K562 (cell line): ENCODE results near the gene CCDC73. TPM values are rescaled to one million over a fixed set of nuclear protein-coding genes. Genes with fewer than 3 reads are reported as not detected.

ENCODE experiments used
- ATAC-seq: fragments of 200-7000 bp; cut with Tn5 transposase; 3 replicates; pipeline ENCODE4 v1.9.1; 2020; ENCODE audit warnings: moderate library complexity
- BruUV-seq: library from RNA; stranded (reverse); fragments of 400-500 nt; replicated peaks from 2 replicates; lab custom pipeline; 2021; lab: Mats Ljungman, UMichigan
- CTCF ChIA-PET: fragments of 300-600 bp; formaldehyde crosslinking; extraction: SDS; loops from one replicate; lab custom pipeline; 2021; ENCODE audit warnings: low intra/inter-chr PET ratio; lab: Yijun Ruan, JAX
- POLR2A ChIA-PET: fragments of 300-600, 350-650 bp; sonication (Branson Sonifier 250); formaldehyde crosslinking; extraction: SDS; loops from one replicate; lab custom pipeline; 2021; ENCODE audit warnings: antibody characterized with exemption, inconsistent platforms; lab: Yijun Ruan, JAX
- DNase-seq, 4 experiments: peaks; one replicate each; pipeline versions ENCODE4 v3.0.0 to v3.0.0-alpha.2; 2011 to 2018; ENCODE audit warnings: low spot score in 3 of 4, mixed read lengths in 3 of 4; ENCODE audit errors: extremely low read depth in 1 of 4
- FAIRE-seq: peaks from 2 replicates; lab custom pipeline; 2011; peaks lifted over from hg19 to GRCh38; lab: Jason Lieb, UNC
- H2AFZ ChIP-seq: 2 replicates; pipeline ENCODE4 v1.6.0; 2011; ENCODE audit warnings: low read depth, low read length, control low read depth, inconsistent platforms
- H3K27ac ChIP-seq: fragments of 200-600 bp; 3 replicates; pipeline ENCODE4 v1.8.0; 2011; ENCODE audit warnings: low read depth, mild to moderate bottlenecking, control low read depth, inconsistent platforms, low read length, moderate library complexity, mixed read lengths; ENCODE audit errors: extremely low read depth
- H3K27me3 ChIP-seq, 2 experiments: fragments of 300-600 bp in 1 of 2; 2 replicates in 1 of 2; 3 replicates in 1 of 2; pipeline versions ENCODE4 v1.6.0 to v1.8.0; 2011; ENCODE audit warnings: inconsistent platforms in 2 of 2, low read length in 2 of 2, mild to moderate bottlenecking in 1 of 2, mixed read lengths in 1 of 2, moderate library complexity in 1 of 2; ENCODE audit not compliant: control insufficient read depth in 2 of 2, insufficient read depth in 2 of 2
- H3K36me3 ChIP-seq: fragments of 300-600 bp; 3 replicates; pipeline ENCODE4 v1.8.0; 2011; ENCODE audit warnings: mild to moderate bottlenecking, low read length, inconsistent platforms; ENCODE audit not compliant: control insufficient read depth, insufficient read depth
- H3K4me1 ChIP-seq, 2 experiments: fragments of 200-600 bp in 1 of 2; replicated peaks in 1 of 2; 2 replicates in 1 of 2; 3 replicates in 1 of 2; pipeline versions ENCODE4 v1.5.1 to v1.8.0; 2011; ENCODE audit warnings: inconsistent platforms in 2 of 2, low read length in 2 of 2, mild to moderate bottlenecking in 1 of 2, mixed read lengths in 1 of 2, moderate library complexity in 1 of 2; ENCODE audit not compliant: control insufficient read depth in 2 of 2, insufficient read depth in 2 of 2
- H3K4me2 ChIP-seq: 2 replicates; pipeline ENCODE4 v1.6.1; 2011; ENCODE audit warnings: low read length, control low read depth, inconsistent platforms, mixed read lengths; ENCODE audit not compliant: insufficient read depth
- H3K4me3 ChIP-seq: fragments of 200-600 bp; sonication (generic), shearing (Covaris generic); 2 replicates; pipeline ENCODE4 v1.5.1; 2016; ENCODE audit warnings: control low read depth, inconsistent platforms
- H3K79me2 ChIP-seq: fragments of 200-600 bp; 3 replicates; pipeline ENCODE4 v1.8.0; 2011; ENCODE audit warnings: low read length, inconsistent platforms; ENCODE audit not compliant: control insufficient read depth, insufficient read depth
- H3K9ac ChIP-seq, 2 experiments: 2 replicates each; pipeline versions ENCODE4 v1.6.0 to v1.6.1; 2011; ENCODE audit warnings: low read depth in 2 of 2, low read length in 2 of 2, control low read depth in 1 of 2, inconsistent platforms in 1 of 2, mild to moderate bottlenecking in 1 of 2, mixed read lengths in 1 of 2; ENCODE audit not compliant: insufficient read depth in 1 of 2
- H3K9me1 ChIP-seq: one replicate; pipeline ENCODE4 v1.6.0; 2011; ENCODE audit warnings: inconsistent platforms, mild to moderate bottlenecking, low read length, moderate library complexity; ENCODE audit not compliant: control insufficient read depth, insufficient read depth
- H3K9me3 ChIP-seq: replicated peaks from 2 replicates; pipeline ENCODE4 v1.5.1; 2011; ENCODE audit warnings: low read depth, low read length, inconsistent platforms; ENCODE audit not compliant: control insufficient read depth, insufficient read depth
- H4K20me1 ChIP-seq: replicated peaks from 2 replicates; pipeline ENCODE4 v1.6.1; 2011; ENCODE audit warnings: low read length, inconsistent platforms, mixed read lengths; ENCODE audit not compliant: control insufficient read depth, insufficient read depth
- BACH1 ChIP-seq: fragments of 200-800 bp; sonication (Bioruptor generic); IDR thresholded peaks from 2 replicates; pipeline ENCODE4 v1.6.1; 2016; ENCODE audit warnings: missing genetic modification characterization, missing compliant biosample characterization
- BRD9 ChIP-seq: fragments of 450-650 bp; IDR thresholded peaks from 2 replicates; pipeline ENCODE4 v1.6.1; 2018; ENCODE audit warnings: low read depth; ENCODE audit not compliant: partially characterized antibody
- DPF2 ChIP-seq: fragments of 450-650 bp; IDR thresholded peaks from 2 replicates; pipeline ENCODE4 v1.6.1; 2016
- EHMT2 ChIP-seq: fragments of 450-650 bp; IDR thresholded peaks from 2 replicates; pipeline ENCODE4 v1.6.1; 2018; ENCODE audit warnings: antibody characterized with exemption
- FOSL1 ChIP-seq: fragments of 200-800 bp; sonication (Bioruptor generic); conservative IDR thresholded peaks from 2 replicates; pipeline ENCODE4 v1.6.1; 2016; ENCODE audit warnings: missing genetic modification characterization, missing compliant biosample characterization
- HCFC1 ChIP-seq: IDR thresholded peaks from 2 replicates; pipeline ENCODE4 v1.6.1; 2012; ENCODE audit warnings: low read depth, low read length, improper control_type of control experiment
- JUN ChIP-seq, 2 experiments: sonication (generic) in 1 of 2; formaldehyde crosslinking in 1 of 2; IDR thresholded peaks; 2 replicates each; pipeline versions ENCODE4 v1.6.1 to v1.8.0; 2012 to 2022; ENCODE audit warnings: borderline replicate concordance in 2 of 2, mild to moderate bottlenecking in 2 of 2, improper control_type of control experiment in 1 of 2, low read depth in 1 of 2, low read length in 1 of 2, missing genetic modification reagents in 1 of 2
- LARP7 ChIP-seq: fragments of 450-650 bp; IDR thresholded peaks from 2 replicates; pipeline ENCODE4 v1.6.1; 2016
- MAFG ChIP-seq: fragments of 450-650 bp; conservative IDR thresholded peaks from 2 replicates; pipeline ENCODE4 v1.6.1; 2016; ENCODE audit warnings: missing genetic modification characterization, missing compliant biosample characterization
- MAFK ChIP-seq: IDR thresholded peaks from 2 replicates; pipeline ENCODE4 v1.6.1; 2011; ENCODE audit warnings: low read length, improper control_type of control experiment
- MEF2D ChIP-seq: conservative IDR thresholded peaks from 2 replicates; pipeline ENCODE4 v1.6.1; 2016; ENCODE audit warnings: low read depth, missing genetic modification characterization, missing compliant biosample characterization
- NR4A1 ChIP-seq, 2 experiments: fragments of 250-450 bp in 1 of 2; fragments of 450-650 bp in 1 of 2; sonication (Bioruptor Pico) in 1 of 2; IDR thresholded peaks; 2 replicates each; pipeline versions ENCODE4 v1.4.0 to v1.6.1; 2016 to 2020; ENCODE audit warnings: mild to moderate bottlenecking in 2 of 2, missing compliant biosample characterization in 1 of 2, missing genetic modification characterization in 1 of 2, moderate library complexity in 1 of 2
- SLC30A9 ChIP-seq: fragments of 250-450 bp; sonication (Bioruptor Pico); IDR thresholded peaks from 2 replicates; pipeline ENCODE4 v1.8.0; 2022; ENCODE audit warnings: mild to moderate bottlenecking, moderate library complexity
- SMARCA4 ChIP-seq: fragments of 450-650 bp; IDR thresholded peaks from 2 replicates; pipeline ENCODE4 v1.6.1; 2016
- SMARCA5 ChIP-seq: fragments of 450-650 bp; IDR thresholded peaks from 2 replicates; pipeline ENCODE4 v1.6.1; 2016
- SMARCE1 ChIP-seq: fragments of 450-650 bp; IDR thresholded peaks from 2 replicates; pipeline ENCODE4 v1.7.1; 2016; ENCODE audit warnings: mild to moderate bottlenecking
- SNRNP70 ChIP-seq: fragments of 200-400 bp; formaldehyde crosslinking; optimal IDR thresholded peaks from 2 replicates; pipeline ENCODE3; 2017; ENCODE audit warnings: low read depth, low read length
- SREBF2 ChIP-seq: sonication (generic); formaldehyde crosslinking; IDR thresholded peaks from 2 replicates; pipeline ENCODE4 v1.4.0; 2020; ENCODE audit warnings: mild to moderate bottlenecking, missing genetic modification reagents
- ZNF121 ChIP-seq: sonication (generic); formaldehyde crosslinking; conservative IDR thresholded peaks from 2 replicates; pipeline ENCODE4 v1.8.0; 2022; ENCODE audit warnings: missing genetic modification reagents
- ZNF23 ChIP-seq: fragments of 250-450 bp; sonication (Bioruptor Pico); IDR thresholded peaks from 2 replicates; pipeline ENCODE4 v1.4.0; 2020; ENCODE audit warnings: mild to moderate bottlenecking
- ZNF316 ChIP-seq: fragments of 450-650 bp; IDR thresholded peaks from 2 replicates; pipeline ENCODE4 v1.6.1; 2016
- ZNF644 ChIP-seq: fragments of 200-800 bp; sonication (Bioruptor generic); IDR thresholded peaks from 2 replicates; pipeline ENCODE4 v1.6.1; 2016; ENCODE audit warnings: low read depth, missing genetic modification characterization, missing compliant biosample characterization
- WGBS: fragments of 100-300 bp; shearing (Covaris generic); methylation state at CpG from one replicate; pipeline ENCODE4 v1.1.6; 2016; ENCODE audit warnings: low coverage, mixed read lengths; ENCODE audit not compliant: insufficient coverage; ENCODE audit errors: missing lambda C conversion rate; 5-methylcytosine and 5-hydroxymethylcytosine counted together
- in situ Hi-C: fragments of 300-500 bp; cut with MboI; formaldehyde crosslinking; loops from 4 replicates; pipeline ENCODE4 v1.15.0; 2018; ENCODE audit warnings: inconsistent platforms, mixed read lengths
- intact Hi-C: fragments of 100-400 bp; cut with micrococcal nuclease; formaldehyde crosslinking; loops from 2 replicates; pipeline ENCODE4 v1.14.2; 2022
- polyA plus RNA-seq, 8 experiments: library from polyadenylated mRNA; depleted of rRNA in 4 of 8; stranded (reverse) in 5 of 8; unstranded in 3 of 8; fragments of >200 nt; fragmentation: Nextera tagmentation in 2 of 8; fragmentation: Illumina TruSeq in 1 of 8; extraction: Ambion mirVana in 2 of 8; extraction: Trizol in 1 of 8; gene quantifications; 2 replicates each; pipeline versions ENCODE4 v1.2.1 to v1.2.3, GENCODE V29; 2011 to 2014; ENCODE audit warnings: inconsistent platforms in 1 of 8, missing spikeins in 1 of 8
- total RNA-seq, 7 experiments: library from RNA; depleted of rRNA in 6 of 7; stranded (reverse); fragments of >200 nt in 6 of 7; fragmentation: Illumina TruSeq in 2 of 7; extraction: Trizol in 2 of 7; gene quantifications; 2 replicates each; pipeline versions ENCODE4 v1.2.1 to v1.2.3, GENCODE V29; 2011 to 2021; ENCODE audit warnings: low replicate concordance in 1 of 7
- TF ChIP-seq, protein P1 (sequence below): sonication (generic); formaldehyde crosslinking; IDR thresholded peaks from 2 replicates; pipeline ENCODE4 v1.5.0; 2020; ENCODE audit warnings: missing genetic modification reagents
- TF ChIP-seq, protein P2 (sequence below): IDR thresholded peaks from 2 replicates; pipeline ENCODE4 v1.6.1; 2011; ENCODE audit not compliant: insufficient read length; ENCODE audit errors: extremely low read depth

CCDC73 gene
- total and polyA plus RNA-seq, 9 of the 15 experiments (the other 6 are each of a cell fraction or from before 2014, with no cell fraction given), result 0.20 to 0.21 TPM; not detected in 7

DNA sequence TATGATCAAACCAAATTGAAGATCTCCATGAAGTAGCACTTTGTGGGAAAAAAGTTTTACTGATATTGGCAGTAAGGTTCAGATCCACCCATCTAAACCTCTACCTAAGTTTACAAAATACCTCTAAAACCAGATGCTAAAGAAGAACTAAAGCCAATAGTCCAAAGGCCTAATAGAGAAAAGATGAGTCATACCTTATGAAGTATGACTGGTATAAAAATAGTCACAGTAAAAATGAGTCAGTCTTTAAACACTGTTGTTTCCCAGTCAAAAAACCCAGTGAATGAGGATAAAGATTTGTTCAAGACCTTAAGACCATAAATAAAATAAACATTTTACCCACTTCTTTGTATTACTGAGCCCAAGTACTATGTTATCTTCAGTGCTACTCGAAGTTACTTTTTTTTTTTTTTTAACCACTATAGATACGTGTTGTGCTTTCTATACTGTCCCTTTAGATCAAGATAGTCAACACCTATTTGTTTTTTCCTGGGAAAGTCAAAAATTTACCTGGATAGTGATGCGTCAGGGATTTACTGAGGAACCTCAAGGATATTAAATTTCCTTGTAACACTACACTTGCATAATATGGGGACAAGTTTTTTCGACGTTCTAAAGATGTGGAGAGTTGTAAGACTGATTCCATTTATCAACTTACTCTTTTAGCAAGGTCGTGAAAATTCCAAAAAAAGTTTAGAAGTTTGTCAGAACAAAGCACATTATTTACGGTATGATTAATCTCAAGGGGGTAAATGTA is 87.3 kb downstream of the CCDC73 start:
- ATAC-seq, result 0 out of 3 replicates have a peak, but pooled peaks have one; percentile 37
- Histone ChIP-seq H3K79me2 (no peaks in the 10 kb centered on the region), H3K4me3 (no peak overlapping the region), H3K36me3 (no peaks in the 10 kb centered on the region), H4K20me1 (no peaks in the 10 kb centered on the region), H3K27ac (no peak overlapping the region), H3K9me1 (no peaks in the 10 kb centered on the region), H2AFZ (no peak overlapping the region), H3K9ac (no peak overlapping the region), H3K27me3 (peaks cover 2 to 17% of the 10 kb centered on the region in 2 experiments; a peak in 3 of 5 replicates), H3K4me1 (peaks cover 0 to 4% of the 10 kb centered on the region in 2 experiments; a peak in 2 of 5 replicates), H3K9me3 (no peaks in the 10 kb centered on the region), H3K4me2 (no peak overlapping the region)
- WGBS, result 0% methylated on average over 7 of the region's 7 CpGs
- in situ Hi-C loops, result no loop called here
- ChIA-PET CTCF (no interaction called here), POLR2A (no interaction called here)
- BruUV-seq, result no TSS peak
- DNase-seq, result peak in 1 of 4 experiments; percentile 19
- intact Hi-C loops, result no loop called here
- peak; percentile 60 for FAIRE-seq
- TF ChIP-seq BACH1 (peak; percentile 62), JUN (IDR thresholded peaks at IDR 0.05; ENCODE audit: borderline replicate concordance, low read depth, low read length) (peak; percentile 80), JUN (CRISPR knock-in tag; IDR thresholded peaks at IDR 0.05; ENCODE audit: borderline replicate concordance) (no peak), SMARCA4 (peak; percentile 57; the same call in 1 of the 2 replicates), LARP7 (no peak), SREBF2 (CRISPR knock-in tag) (no peak), BRD9 (no peak), SMARCE1 (peak; percentile 71; the same call in 1 of the 2 replicates), HCFC1 (no peak), FOSL1 (tag) (peak; percentile 89), MAFG (peak; percentile 85), SLC30A9 (CRISPR knock-in tag) (no peak), MAFK (peak; percentile 46; the same call in 1 of the 2 replicates), ZNF644 (tag) (no peak), DPF2 (0 out of 2 replicates have a peak, but pooled peaks have one; percentile 48), ZNF23 (CRISPR knock-in tag) (no peak), ZNF316 (peak; percentile 92), MEF2D (tag) (peak; percentile 64; the same call in 1 of the 2 replicates), ZNF121 (CRISPR knock-in tag) (no peak), SMARCA5 (no peak), SNRNP70 (no peak), NR4A1 (CRISPR knock-in tag; IDR thresholded peaks at IDR 0.05) (no peak), NR4A1 (tag; IDR thresholded peaks at IDR 0.05) (no peak), EHMT2 (0 out of 2 replicates have a peak, but pooled peaks have one; percentile 35)
- TF ChIP-seq, protein P1, sequence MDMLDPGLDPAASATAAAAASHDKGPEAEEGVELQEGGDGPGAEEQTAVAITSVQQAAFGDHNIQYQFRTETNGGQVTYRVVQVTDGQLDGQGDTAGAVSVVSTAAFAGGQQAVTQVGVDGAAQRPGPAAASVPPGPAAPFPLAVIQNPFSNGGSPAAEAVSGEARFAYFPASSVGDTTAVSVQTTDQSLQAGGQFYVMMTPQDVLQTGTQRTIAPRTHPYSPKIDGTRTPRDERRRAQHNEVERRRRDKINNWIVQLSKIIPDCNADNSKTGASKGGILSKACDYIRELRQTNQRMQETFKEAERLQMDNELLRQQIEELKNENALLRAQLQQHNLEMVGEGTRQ (CRISPR knock-in tag), result no peak
- TF ChIP-seq, protein P2, sequence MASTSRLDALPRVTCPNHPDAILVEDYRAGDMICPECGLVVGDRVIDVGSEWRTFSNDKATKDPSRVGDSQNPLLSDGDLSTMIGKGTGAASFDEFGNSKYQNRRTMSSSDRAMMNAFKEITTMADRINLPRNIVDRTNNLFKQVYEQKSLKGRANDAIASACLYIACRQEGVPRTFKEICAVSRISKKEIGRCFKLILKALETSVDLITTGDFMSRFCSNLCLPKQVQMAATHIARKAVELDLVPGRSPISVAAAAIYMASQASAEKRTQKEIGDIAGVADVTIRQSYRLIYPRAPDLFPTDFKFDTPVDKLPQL, result no peak
